Large intestine (tissue), 3 donors: Measurements from ENCODE around the gene C9orf50. TPM values are rescaled to one million over a fixed set of nuclear protein-coding genes. Genes with fewer than 3 reads are reported as not detected.

ENCODE experiments used
- DNase-seq, 2 donors: peaks; one replicate each; pipeline versions ENCODE4 v3.0.0 to v3.0.0-alpha.2; 2013
- H3K27ac ChIP-seq: one replicate; pipeline ENCODE4 v1.5.1; 2013; ENCODE audit warnings: low read length
- H3K27me3 ChIP-seq: 2 replicates; pipeline ENCODE4 v1.6.1; 2013; ENCODE audit warnings: low read length; ENCODE audit not compliant: control insufficient read depth, insufficient read depth
- H3K36me3 ChIP-seq: 2 replicates; pipeline ENCODE4 v1.6.1; 2013; ENCODE audit warnings: low read length; ENCODE audit not compliant: control insufficient read depth, insufficient read depth
- H3K4me1 ChIP-seq: one replicate; pipeline ENCODE4 v1.6.1; 2013; ENCODE audit warnings: low read length; ENCODE audit not compliant: control insufficient read depth, insufficient read depth
- H3K4me3 ChIP-seq: one replicate; pipeline ENCODE4 v1.5.1; 2013; ENCODE audit warnings: low read length
- H3K9me3 ChIP-seq: one replicate; pipeline ENCODE4 v1.6.1; 2013; ENCODE audit warnings: mild to moderate bottlenecking, low read depth, low read length, moderate library complexity; ENCODE audit not compliant: control insufficient read depth
- WGBS: methylation state at CpG from one replicate; pipeline ENCODE4 v1.1.5; 2013; ENCODE audit warnings: low lambda C conversion rate; ENCODE audit not compliant: insufficient coverage; 5-methylcytosine and 5-hydroxymethylcytosine counted together
- polyA plus RNA-seq: library from polyadenylated mRNA; unstranded; fragments of 120-200 nt; gene quantifications from one replicate; pipeline ENCODE4 v1.2.1, GENCODE V29; 2013

The C9orf50 gene
- polyA plus RNA-seq, 1 donor = 0.33 TPM

GRCh38 chr9:129568560-129569501 lies 52.1 kb downstream of the C9orf50 start:
- peak in 1 of 2 donors; percentile 52 for DNase-seq
- no peaks in the 10 kb centered on the region for H3K27me3 ChIP-seq
- WGBS = no CpG with 5 or more reads among the region's 92 CpGs
- H3K36me3 ChIP-seq = no peaks in the 10 kb centered on the region
- no peaks in the 10 kb centered on the region for H3K9me3 ChIP-seq
- peaks cover 21% of the 10 kb centered on the region for H3K4me1 ChIP-seq
- H3K4me3 ChIP-seq = peak overlapping the region; percentile 53
- peak overlapping the region; percentile 13 for H3K27ac ChIP-seq

- H3K27ac ChIP-seq = peak overlapping the region; percentile 7
Measured at GRCh38 chr9:129567842-129568559, 52.9 kb downstream of the C9orf50 start.

GRCh38 chr9:129567329-129567728 lies 53.6 kb downstream of the C9orf50 start:
- Histone ChIP-seq H3K36me3 (no peaks in the 10 kb centered on the region), H3K4me3 (no peak overlapping the region), H3K27ac (no peak overlapping the region), H3K4me1 (peaks cover 21% of the 10 kb centered on the region), H3K27me3 (no peaks in the 10 kb centered on the region), H3K9me3 (no peaks in the 10 kb centered on the region)
- DNase-seq = no peak
- no CpG with 5 or more reads among the region's 10 CpGs for WGBS

More at GRCh38 chr9:129567842-129568559, 52.9 kb downstream of the C9orf50 start:
- no peak for DNase-seq
- Histone ChIP-seq H3K9me3 (no peaks in the 10 kb centered on the region), H3K36me3 (no peaks in the 10 kb centered on the region), H3K4me1 (peaks cover 21% of the 10 kb centered on the region), H3K4me3 (peak overlapping the region; percentile 53), H3K27me3 (no peaks in the 10 kb centered on the region)
- WGBS = no CpG with 5 or more reads among the region's 27 CpGs

- peaks cover 26% of the 10 kb centered on the region for H3K4me1 ChIP-seq
- WGBS = 96% methylated on average over 10 of the region's 25 CpGs
- DNase-seq = no peak
- H3K27me3 ChIP-seq = no peaks in the 10 kb centered on the region
- H3K9me3 ChIP-seq = no peaks in the 10 kb centered on the region
- no peaks in the 10 kb centered on the region for H3K36me3 ChIP-seq
- no peak overlapping the region for H3K4me3 ChIP-seq
- no peak overlapping the region for H3K27ac ChIP-seq
Measured at GRCh38 chr9:129566563-129567266, 54.2 kb downstream of the C9orf50 start.

- H3K4me1 ChIP-seq = peaks cover 27% of the 10 kb centered on the region
- H3K27ac ChIP-seq = no peak overlapping the region
- H3K27me3 ChIP-seq = no peaks in the 10 kb centered on the region
- H3K36me3 ChIP-seq = no peaks in the 10 kb centered on the region
- H3K9me3 ChIP-seq = no peaks in the 10 kb centered on the region
- no peak overlapping the region for H3K4me3 ChIP-seq
- no peak for DNase-seq
- 100% methylated on average over 1 of the region's 8 CpGs for WGBS
Measured at GRCh38 chr9:129562917-129563316, 58.0 kb downstream of the C9orf50 start.

- H3K4me3 ChIP-seq = no peak overlapping the region
- H3K9me3 ChIP-seq = no peaks in the 10 kb centered on the region
- peaks cover 28% of the 10 kb centered on the region for H3K4me1 ChIP-seq
- no peaks in the 10 kb centered on the region for H3K36me3 ChIP-seq
- no peak overlapping the region for H3K27ac ChIP-seq
- H3K27me3 ChIP-seq = no peaks in the 10 kb centered on the region
- no CpG with 5 or more reads among the region's 12 CpGs for WGBS
- no peak for DNase-seq
Measured at GRCh38 chr9:129562514-129562913, 58.4 kb downstream of the C9orf50 start.

Other genes with a start within 250 kb of the C9orf50 start
- gene NTMT1, start 5.1 kb upstream of the C9orf50 start, polyA plus RNA-seq = 45.3 TPM
- 14.8 TPM for gene ASB6, start 21.1 kb upstream of the C9orf50 start, polyA plus RNA-seq
- gene PRRX2, start 44.5 kb upstream of the C9orf50 start, polyA plus RNA-seq = 1.6 TPM
- gene PTGES, start 131.9 kb upstream of the C9orf50 start, polyA plus RNA-seq = 4.9 TPM
- gene TOR1B, start 182.1 kb upstream of the C9orf50 start, polyA plus RNA-seq = 22.7 TPM
- 32.4 TPM for gene TOR1A, start 203.0 kb upstream of the C9orf50 start, polyA plus RNA-seq
- 47.5 TPM for gene C9orf78, start 214.2 kb upstream of the C9orf50 start, polyA plus RNA-seq
- 17.7 TPM for gene USP20, start 214.4 kb upstream of the C9orf50 start, polyA plus RNA-seq